ENCODE results near the gene PLBD1. TPM values are rescaled to one million over a fixed set of nuclear protein-coding genes. Genes with fewer than 3 reads are reported as not detected.
A peak's percentile ranks its signal among the peaks of the same experiment; 100 is the strongest.

The PLBD1 gene
- total RNA-seq, 3 donors from 2014 or later, result 12.1 to 20.6 (median 19.8) TPM

DNA sequence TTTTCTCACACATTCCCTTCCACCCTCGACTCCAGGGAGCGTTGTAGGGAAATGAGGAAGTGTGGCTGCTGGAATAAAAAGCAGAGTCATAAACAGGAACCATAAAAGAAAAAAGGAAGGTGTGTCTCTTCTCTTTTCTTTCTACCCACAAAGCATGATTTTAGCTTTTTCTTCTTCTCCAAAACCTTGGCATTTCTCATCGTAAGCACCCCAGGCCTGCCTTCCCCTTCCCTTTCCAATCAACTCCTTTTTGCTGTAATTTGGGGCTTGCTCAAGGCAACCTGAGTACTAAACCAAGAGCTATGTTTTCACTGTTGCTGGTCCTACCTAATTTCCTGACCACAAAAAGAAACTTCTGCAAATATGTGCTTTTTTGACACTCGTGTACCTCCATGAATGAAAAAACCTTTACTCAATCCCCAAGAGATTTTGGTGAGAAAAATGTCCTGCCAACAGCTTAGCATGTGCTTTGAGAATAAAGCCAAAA is 9.2 kb downstream of the PLBD1 start:
- DNase-seq (ENCODE audit: low spot score in 2 of 2), result no peak
- no peaks in the 10 kb centered on the region for H3K36me3 ChIP-seq
- H3K4me3 ChIP-seq, result no peak overlapping the region
- intact Hi-C loops (cut with DNase I; ENCODE audit: low total_unique reads), result no loop called here
- TF ChIP-seq POLR2AphosphoS5 (IDR thresholded peaks at IDR 0.05) (no peak), POLR2A (IDR thresholded peaks at IDR 0.05) (no peak)
- TF ChIP-seq, protein P1, sequence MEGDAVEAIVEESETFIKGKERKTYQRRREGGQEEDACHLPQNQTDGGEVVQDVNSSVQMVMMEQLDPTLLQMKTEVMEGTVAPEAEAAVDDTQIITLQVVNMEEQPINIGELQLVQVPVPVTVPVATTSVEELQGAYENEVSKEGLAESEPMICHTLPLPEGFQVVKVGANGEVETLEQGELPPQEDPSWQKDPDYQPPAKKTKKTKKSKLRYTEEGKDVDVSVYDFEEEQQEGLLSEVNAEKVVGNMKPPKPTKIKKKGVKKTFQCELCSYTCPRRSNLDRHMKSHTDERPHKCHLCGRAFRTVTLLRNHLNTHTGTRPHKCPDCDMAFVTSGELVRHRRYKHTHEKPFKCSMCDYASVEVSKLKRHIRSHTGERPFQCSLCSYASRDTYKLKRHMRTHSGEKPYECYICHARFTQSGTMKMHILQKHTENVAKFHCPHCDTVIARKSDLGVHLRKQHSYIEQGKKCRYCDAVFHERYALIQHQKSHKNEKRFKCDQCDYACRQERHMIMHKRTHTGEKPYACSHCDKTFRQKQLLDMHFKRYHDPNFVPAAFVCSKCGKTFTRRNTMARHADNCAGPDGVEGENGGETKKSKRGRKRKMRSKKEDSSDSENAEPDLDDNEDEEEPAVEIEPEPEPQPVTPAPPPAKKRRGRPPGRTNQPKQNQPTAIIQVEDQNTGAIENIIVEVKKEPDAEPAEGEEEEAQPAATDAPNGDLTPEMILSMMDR (IDR thresholded peaks at IDR 0.05), result no peak
- H3K9me3 ChIP-seq, result no peaks in the 10 kb centered on the region
- no peak overlapping the region for H3K27ac ChIP-seq
- H3K27me3 ChIP-seq, result no peaks in the 10 kb centered on the region
- no peaks in the 10 kb centered on the region for H3K4me1 ChIP-seq

DNA sequence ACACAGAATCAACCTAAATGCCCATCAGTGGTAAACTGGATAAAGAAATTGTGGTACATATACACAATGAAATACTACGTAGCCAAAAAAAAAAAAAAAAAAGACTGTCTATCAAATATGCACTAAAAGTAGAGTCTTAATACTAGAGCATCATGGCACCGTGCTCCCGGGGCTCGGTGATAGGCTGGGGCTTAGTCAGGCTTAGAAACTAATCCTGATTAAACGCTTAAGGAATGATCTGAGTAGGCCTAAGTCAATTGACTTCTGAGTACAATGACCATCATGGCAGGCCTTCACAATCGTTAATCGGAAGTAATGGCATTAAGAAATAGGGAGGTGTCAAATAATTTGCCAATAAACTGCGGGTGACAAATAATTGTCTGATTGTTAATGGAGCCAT is 9.7 kb downstream of the PLBD1 start:
- DNase-seq (ENCODE audit: low spot score in 2 of 2), result no peak
- Histone ChIP-seq H3K27me3 (no peaks in the 10 kb centered on the region), H3K27ac (no peak overlapping the region), H3K4me1 (no peaks in the 10 kb centered on the region), H3K4me3 (no peak overlapping the region), H3K36me3 (no peaks in the 10 kb centered on the region), H3K9me3 (no peaks in the 10 kb centered on the region)
- intact Hi-C loops (cut with DNase I; ENCODE audit: low total_unique reads), result no loop called here
- TF ChIP-seq POLR2A (IDR thresholded peaks at IDR 0.05), result no peak
- TF ChIP-seq, protein P1 (IDR thresholded peaks at IDR 0.05), result no peak
- TF ChIP-seq POLR2AphosphoS5 (IDR thresholded peaks at IDR 0.05), result no peak

DNA sequence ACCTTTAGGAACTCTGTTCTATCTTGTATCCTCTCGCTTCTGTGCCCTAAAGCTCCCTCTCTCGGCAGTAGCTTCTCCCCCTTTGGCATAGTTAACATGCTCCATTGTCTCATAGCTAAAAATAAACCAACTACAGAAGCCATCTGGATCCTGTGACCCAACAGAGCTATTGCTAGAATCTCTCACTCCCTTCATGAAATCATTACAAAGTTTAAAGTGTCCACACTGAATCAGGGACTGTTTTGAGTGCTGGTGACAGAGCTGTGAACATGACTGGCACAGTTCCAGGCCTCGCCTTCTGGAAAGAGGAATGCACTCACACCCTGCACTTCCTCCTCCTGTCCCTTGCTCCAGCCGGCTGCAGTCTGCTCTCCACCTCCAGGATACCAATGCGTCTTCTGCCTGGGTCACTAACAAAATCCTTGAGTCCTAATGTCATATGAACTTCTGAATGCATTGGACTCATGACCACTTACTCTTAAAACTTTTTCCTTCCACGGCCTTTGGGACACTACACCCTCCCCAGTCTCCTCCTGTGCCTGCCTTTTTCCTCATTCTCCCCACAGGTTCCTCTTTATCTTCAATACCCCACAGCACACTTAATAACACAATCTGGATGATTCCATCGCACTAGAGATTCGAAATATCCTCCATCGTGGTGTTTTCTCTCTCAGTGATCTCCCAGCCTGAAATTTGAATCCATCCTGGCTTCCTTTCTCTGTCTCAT is 13.2 kb downstream of the PLBD1 start:
- intact Hi-C loops (cut with DNase I; ENCODE audit: low total_unique reads), result no loop called here

DNA sequence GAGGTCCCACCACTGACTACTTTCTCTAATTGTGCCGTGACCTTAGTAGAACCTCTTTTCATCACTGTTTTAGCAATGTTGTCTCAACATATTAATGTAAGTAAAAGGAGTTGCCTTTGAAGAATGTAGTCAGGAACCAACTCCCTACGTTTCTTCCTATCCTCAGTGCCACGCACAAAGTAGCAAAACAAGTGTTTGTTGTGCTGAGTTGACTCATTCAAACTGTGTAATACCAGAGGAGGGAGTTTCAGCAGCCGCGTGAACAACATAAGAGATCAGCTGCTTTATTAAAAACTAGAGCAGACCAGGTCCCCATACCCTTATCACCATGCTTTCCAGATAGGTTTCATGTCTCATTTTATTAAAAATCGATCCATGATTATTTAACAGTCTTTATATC is 19.1 kb downstream of the PLBD1 start:
- Histone ChIP-seq H3K36me3 (no peaks in the 10 kb centered on the region), H3K9me3 (no peaks in the 10 kb centered on the region), H3K4me1 (no peaks in the 10 kb centered on the region), H3K27ac (no peak overlapping the region), H3K27me3 (no peaks in the 10 kb centered on the region), H3K4me3 (no peak overlapping the region)
- no peak for TF ChIP-seq POLR2A (IDR thresholded peaks at IDR 0.05)
- TF ChIP-seq, protein P1 (IDR thresholded peaks at IDR 0.05), result no peak
- TF ChIP-seq POLR2AphosphoS5 (IDR thresholded peaks at IDR 0.05), result no peak
- intact Hi-C loops (cut with DNase I; ENCODE audit: low total_unique reads), result no loop called here
- no peak for DNase-seq (ENCODE audit: low spot score in 2 of 2)

More for the DNA sequence above, 13.2 kb downstream of the PLBD1 start:
- Histone ChIP-seq H3K4me3 (peak overlapping the region in 1 of 3 donors; percentile 12), H3K9me3 (no peaks in the 10 kb centered on the region), H3K27me3 (no peaks in the 10 kb centered on the region), H3K27ac (peak overlapping the region; percentile 66 to 75), H3K4me1 (no peaks in the 10 kb centered on the region), H3K36me3 (no peaks in the 10 kb centered on the region)
- DNase-seq (ENCODE audit: low spot score in 2 of 2), result peak; percentile 74 to 89
- TF ChIP-seq, protein P1 (IDR thresholded peaks at IDR 0.05), result peak in 1 of 3 donors; percentile 20
- TF ChIP-seq POLR2AphosphoS5 (IDR thresholded peaks at IDR 0.05) (peak in 1 of 3 donors; percentile 13), POLR2A (IDR thresholded peaks at IDR 0.05) (no peak)

DNA sequence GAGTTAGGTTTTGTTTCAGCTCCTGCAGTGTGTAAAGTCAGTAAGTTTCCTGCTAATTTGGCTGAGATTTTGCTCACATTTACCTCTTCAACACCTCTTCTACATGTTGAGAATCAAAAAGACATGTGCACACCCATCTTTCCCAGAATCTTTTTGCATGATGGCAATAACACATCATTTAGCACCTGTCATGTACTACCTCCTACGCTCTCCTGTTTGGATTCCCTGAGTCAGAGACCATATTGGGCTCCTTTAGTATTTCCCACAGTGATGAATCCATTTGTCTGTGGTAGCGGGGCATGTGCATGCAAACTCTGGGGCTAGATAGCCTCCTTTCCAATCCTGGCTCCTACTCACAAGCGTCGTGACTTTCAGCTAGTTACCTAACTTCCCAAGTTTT is 20.1 kb downstream of the PLBD1 start:
- intact Hi-C loops (cut with DNase I; ENCODE audit: low total_unique reads), result no loop called here
- DNase-seq (ENCODE audit: low spot score in 2 of 2), result no peak
- H3K27me3 ChIP-seq, result no peaks in the 10 kb centered on the region
- TF ChIP-seq POLR2AphosphoS5 (IDR thresholded peaks at IDR 0.05) (no peak), POLR2A (IDR thresholded peaks at IDR 0.05) (no peak)
- TF ChIP-seq, protein P1 (IDR thresholded peaks at IDR 0.05), result no peak
- no peaks in the 10 kb centered on the region for H3K36me3 ChIP-seq
- H3K9me3 ChIP-seq, result no peaks in the 10 kb centered on the region
- H3K4me1 ChIP-seq, result no peaks in the 10 kb centered on the region
- no peak overlapping the region for H3K27ac ChIP-seq
- no peak overlapping the region for H3K4me3 ChIP-seq
